Spleen (tissue), 7 donors: Measurements from ENCODE around the gene TMEM198.

Experiments
- POLR2A ChIP-seq, 3 donors: fragments of 450-650 bp; IDR thresholded peaks; one replicate each; pipeline ENCODE4 v1.5.1; 2017; ENCODE audit warnings: antibody characterized with exemption in 3 of 3, mild to moderate bottlenecking in 1 of 3
- POLR2AphosphoS5 ChIP-seq, 3 donors: sonication (generic); formaldehyde crosslinking; IDR thresholded peaks; one replicate each; pipeline ENCODE4 v1.5.1; 2017; ENCODE audit warnings: antibody characterized with exemption in 3 of 3
- TF ChIP-seq, protein P1 (sequence below), 11 experiments: fragments of 200-600 bp in 7 of 11; fragments of 450-650 bp in 4 of 11; sonication (generic) in 4 of 11; IDR thresholded peaks in 8 of 11; conservative IDR thresholded peaks in 3 of 11; 1 replicate in 7 of 11; 2 replicates in 4 of 11; pipeline versions ENCODE4 v1.4.0 to v1.8.0; 2016 to 2021; ENCODE audit warnings: antibody characterized with exemption in 11 of 11, inconsistent platforms in 4 of 11, mild to moderate bottlenecking in 1 of 11
- donor health status: DM: no; HTN: no; CAD: no; lungs with moderate emphysema.
- donor health status: DM: no; HTN: no; CAD: no.
- donor health status: DM: no; HTN: no; CAD: no.

DNA sequence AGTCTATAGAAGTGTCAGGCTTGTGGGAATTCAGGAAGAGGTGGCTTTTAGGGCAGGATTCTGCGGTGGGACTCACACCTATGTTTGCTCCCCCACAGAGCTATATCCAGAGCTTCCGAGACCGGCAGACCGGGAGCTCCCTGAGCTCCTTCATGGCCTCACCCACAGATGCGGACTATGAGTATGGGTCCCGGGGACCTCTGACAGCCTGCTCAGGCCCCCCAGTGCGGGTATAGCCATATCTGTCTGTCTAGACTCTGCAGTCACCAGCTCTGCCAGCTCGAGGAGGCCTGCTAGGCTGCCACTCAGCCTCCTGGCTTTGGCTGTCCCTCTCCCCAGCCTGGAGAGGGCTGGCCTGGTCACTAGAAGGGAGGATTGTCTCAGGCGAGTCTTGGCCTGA, 5.8 kb downstream of the TMEM198 start:
- no peak for TF ChIP-seq POLR2AphosphoS5 (IDR thresholded peaks at IDR 0.05)
- TF ChIP-seq POLR2A (IDR thresholded peaks at IDR 0.05) = no peak
- TF ChIP-seq, protein P1, sequence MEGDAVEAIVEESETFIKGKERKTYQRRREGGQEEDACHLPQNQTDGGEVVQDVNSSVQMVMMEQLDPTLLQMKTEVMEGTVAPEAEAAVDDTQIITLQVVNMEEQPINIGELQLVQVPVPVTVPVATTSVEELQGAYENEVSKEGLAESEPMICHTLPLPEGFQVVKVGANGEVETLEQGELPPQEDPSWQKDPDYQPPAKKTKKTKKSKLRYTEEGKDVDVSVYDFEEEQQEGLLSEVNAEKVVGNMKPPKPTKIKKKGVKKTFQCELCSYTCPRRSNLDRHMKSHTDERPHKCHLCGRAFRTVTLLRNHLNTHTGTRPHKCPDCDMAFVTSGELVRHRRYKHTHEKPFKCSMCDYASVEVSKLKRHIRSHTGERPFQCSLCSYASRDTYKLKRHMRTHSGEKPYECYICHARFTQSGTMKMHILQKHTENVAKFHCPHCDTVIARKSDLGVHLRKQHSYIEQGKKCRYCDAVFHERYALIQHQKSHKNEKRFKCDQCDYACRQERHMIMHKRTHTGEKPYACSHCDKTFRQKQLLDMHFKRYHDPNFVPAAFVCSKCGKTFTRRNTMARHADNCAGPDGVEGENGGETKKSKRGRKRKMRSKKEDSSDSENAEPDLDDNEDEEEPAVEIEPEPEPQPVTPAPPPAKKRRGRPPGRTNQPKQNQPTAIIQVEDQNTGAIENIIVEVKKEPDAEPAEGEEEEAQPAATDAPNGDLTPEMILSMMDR (IDR thresholded peaks at IDR 0.05 in 8 of 11, conservative IDR thresholded peaks at IDR 0.05 in 3 of 11) = no peak
